ENCODE data around the gene PTPRN2. TPM values are rescaled to one million over a fixed set of nuclear protein-coding genes. Genes with fewer than 3 reads are reported as not detected.

The PTPRN2 gene
- total and polyA plus RNA-seq, 2 of the 8 experiments (the other 6 are each of a cell fraction or from before 2014, with no cell fraction given): 2.6 to 4.5 TPM

DNA sequence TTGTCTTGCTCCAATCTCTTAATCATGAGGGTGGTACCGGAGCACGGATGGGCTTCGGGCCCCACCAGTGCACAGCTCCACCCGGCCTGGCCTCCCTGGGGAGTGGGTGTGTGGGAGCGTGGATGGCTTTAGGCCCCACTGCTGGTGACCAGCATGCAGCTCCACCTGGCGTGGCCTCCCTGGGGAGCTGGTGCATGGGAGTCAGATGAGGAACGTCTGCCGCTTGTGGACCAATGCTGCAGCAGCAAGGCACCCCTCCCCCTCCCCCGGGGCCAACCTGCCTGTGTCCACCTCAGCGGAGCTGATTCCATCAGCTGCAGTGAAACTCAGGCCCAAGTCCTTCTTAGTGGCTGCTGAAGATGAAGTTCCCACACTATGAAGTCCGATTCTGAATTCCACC is 511.4 kb downstream of the PTPRN2 start (continued):
- TF ChIP-seq, protein P1, sequence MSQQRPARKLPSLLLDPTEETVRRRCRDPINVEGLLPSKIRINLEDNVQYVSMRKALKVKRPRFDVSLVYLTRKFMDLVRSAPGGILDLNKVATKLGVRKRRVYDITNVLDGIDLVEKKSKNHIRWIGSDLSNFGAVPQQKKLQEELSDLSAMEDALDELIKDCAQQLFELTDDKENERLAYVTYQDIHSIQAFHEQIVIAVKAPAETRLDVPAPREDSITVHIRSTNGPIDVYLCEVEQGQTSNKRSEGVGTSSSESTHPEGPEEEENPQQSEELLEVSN (IDR thresholded peaks at IDR 0.05): no peak
- no peak for TF ChIP-seq BACH1 (IDR thresholded peaks at IDR 0.05; ENCODE audit: low read length)
- TF ChIP-seq CEBPB (IDR thresholded peaks at IDR 0.05; ENCODE audit: low read depth, low read length): no peak
- no peak for TF ChIP-seq KDM5A (IDR thresholded peaks at IDR 0.05; ENCODE audit: low read length)

Data from H1 (cell line).